HUES48 (cell line): ENCODE results near the gene CACNA1C.

Experiments used
- H3K27ac ChIP-seq: one replicate; pipeline ENCODE4 v1.7.0; 2013; ENCODE audit warnings: low read depth, low read length, inconsistent platforms
- H3K27me3 ChIP-seq: 2 replicates; pipeline ENCODE4 v1.6.1; 2013; ENCODE audit warnings: mild to moderate bottlenecking, low read length; ENCODE audit not compliant: control insufficient read depth, insufficient read depth
- H3K36me3 ChIP-seq: 2 replicates; pipeline ENCODE4 v1.6.1; 2013; ENCODE audit warnings: low read length; ENCODE audit not compliant: control insufficient read depth, insufficient read depth
- H3K4me1 ChIP-seq: 2 replicates; pipeline ENCODE4 v1.6.1; 2013; ENCODE audit warnings: mild to moderate bottlenecking, low read length; ENCODE audit not compliant: control insufficient read depth, insufficient read depth
- H3K4me3 ChIP-seq: 2 replicates; pipeline ENCODE4 v1.5.1; 2013; ENCODE audit warnings: mild to moderate bottlenecking, low read depth, low read length
- H3K9ac ChIP-seq: 2 replicates; pipeline ENCODE4 v1.6.1; 2013; ENCODE audit warnings: mild to moderate bottlenecking, low read depth, low read length, moderate library complexity
- H3K9me3 ChIP-seq: 2 replicates; pipeline ENCODE4 v1.6.1; 2013; ENCODE audit warnings: low read length; ENCODE audit not compliant: control insufficient read depth, insufficient read depth

The CACNA1C gene

DNA sequence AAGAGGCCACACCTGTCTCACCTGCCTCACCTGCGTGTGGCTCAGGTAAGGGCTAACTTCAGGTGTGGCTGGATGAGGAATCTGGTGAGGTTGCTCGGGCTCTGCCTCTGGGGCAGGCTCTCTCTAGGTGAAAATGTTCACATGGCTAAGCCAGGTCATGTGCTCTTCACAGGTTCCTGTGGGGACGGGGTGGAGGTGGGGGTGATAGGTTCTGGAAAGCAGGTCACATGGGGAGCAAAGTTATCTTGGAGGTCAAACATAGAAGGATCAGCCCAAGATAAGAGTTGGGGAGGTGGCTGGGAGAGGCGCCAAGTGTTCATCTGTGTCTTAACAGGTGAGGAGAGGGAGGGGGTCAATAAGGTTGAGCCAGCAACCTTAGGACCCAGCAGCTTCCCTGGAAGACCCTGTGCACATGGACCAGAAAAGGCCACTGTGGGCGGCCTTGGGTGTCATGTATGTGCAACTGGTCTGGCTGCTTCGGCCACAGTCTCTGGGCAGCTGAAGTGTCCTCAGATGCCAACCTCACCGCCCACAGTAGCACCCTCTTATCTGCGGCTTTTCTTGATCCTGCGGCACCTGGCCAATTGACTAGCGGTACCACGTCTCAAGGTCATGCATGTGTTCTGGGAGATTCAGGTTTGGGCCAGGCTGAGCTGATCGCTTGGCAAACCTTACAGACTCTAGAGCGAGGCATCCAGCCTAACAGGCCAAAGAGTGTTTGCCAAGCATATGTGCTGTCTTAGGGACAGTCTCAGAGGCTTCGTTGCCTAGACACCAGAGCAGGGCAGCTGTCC is 60.5 kb downstream of the CACNA1C start:
- Histone ChIP-seq H3K9me3 (no peaks in the 10 kb centered on the region), H3K27me3 (no peaks in the 10 kb centered on the region), H3K4me1 (no peaks in the 10 kb centered on the region), H3K27ac (no peak overlapping the region), H3K9ac (no peak overlapping the region), H3K4me3 (no peak overlapping the region), H3K36me3 (no peaks in the 10 kb centered on the region)

DNA sequence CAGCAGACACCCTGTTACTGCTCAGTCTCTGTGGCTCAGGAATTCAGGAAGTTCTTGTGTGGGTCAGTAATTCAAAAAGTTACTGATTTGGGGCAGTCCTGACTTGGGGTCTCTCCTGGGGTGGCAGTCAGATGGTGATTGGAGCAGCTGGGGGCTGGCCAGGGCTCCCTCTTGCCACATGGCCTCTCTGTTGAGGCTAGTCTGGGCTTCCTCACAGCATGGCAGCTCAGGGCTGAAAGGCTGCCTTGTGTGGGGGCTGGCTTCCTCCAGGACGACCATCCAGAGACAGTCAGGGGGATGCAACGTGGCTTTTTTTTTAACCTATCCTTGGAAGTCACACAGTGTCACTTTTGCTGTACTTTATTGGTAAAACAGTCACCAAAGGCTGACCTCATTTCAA is 61.3 kb downstream of the CACNA1C start:
- no peak overlapping the region for H3K27ac ChIP-seq
- no peak overlapping the region for H3K9ac ChIP-seq
- no peaks in the 10 kb centered on the region for H3K4me1 ChIP-seq
- H3K36me3 ChIP-seq = no peaks in the 10 kb centered on the region
- no peaks in the 10 kb centered on the region for H3K9me3 ChIP-seq
- H3K4me3 ChIP-seq = no peak overlapping the region
- no peaks in the 10 kb centered on the region for H3K27me3 ChIP-seq

DNA sequence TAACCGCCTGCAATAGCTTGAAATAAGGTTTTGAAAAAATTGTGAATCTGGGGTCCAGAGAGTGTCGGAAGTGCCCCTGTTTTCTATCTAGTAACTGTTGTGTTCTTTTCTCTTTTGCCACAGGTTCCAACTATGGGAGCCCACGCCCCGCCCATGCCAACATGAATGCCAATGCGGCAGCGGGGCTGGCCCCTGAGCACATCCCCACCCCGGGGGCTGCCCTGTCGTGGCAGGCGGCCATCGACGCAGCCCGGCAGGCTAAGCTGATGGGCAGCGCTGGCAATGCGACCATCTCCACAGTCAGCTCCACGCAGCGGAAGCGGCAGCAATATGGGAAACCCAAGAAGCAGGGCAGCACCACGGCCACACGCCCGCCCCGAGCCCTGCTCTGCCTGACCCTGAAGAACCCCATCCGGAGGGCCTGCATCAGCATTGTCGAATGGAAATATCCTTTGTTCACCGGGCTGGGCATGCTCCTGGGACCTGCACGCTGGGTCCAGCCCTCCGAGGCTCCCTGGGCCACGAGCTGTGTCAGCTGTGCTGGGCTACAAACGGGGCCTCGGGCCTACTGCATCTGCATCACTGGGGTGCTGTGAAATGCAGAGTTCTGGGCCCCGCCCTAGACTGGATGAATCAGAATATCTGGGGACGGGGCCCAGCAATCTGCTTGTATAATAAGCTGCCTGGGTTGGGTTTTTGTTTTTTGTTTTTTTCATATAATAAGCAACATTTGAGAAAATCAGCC is 62.5 kb downstream of the CACNA1C start:
- no peak overlapping the region for H3K9ac ChIP-seq
- no peaks in the 10 kb centered on the region for H3K9me3 ChIP-seq
- no peaks in the 10 kb centered on the region for H3K4me1 ChIP-seq
- H3K27ac ChIP-seq = no peak overlapping the region
- H3K27me3 ChIP-seq = no peaks in the 10 kb centered on the region
- H3K36me3 ChIP-seq = no peaks in the 10 kb centered on the region
- no peak overlapping the region for H3K4me3 ChIP-seq

- H3K9ac ChIP-seq = no peak overlapping the region
- no peak overlapping the region for H3K27ac ChIP-seq
- H3K27me3 ChIP-seq = no peaks in the 10 kb centered on the region
- no peaks in the 10 kb centered on the region for H3K36me3 ChIP-seq
- H3K4me3 ChIP-seq = no peak overlapping the region
- H3K4me1 ChIP-seq = no peaks in the 10 kb centered on the region
- H3K9me3 ChIP-seq = no peaks in the 10 kb centered on the region
These were observed 64.8 kb downstream of the CACNA1C start for GRCh38 chr12:2117541-2117940.

GRCh38 chr12:2118061-2118460 is 65.3 kb downstream of the CACNA1C start:
- Histone ChIP-seq H3K9ac (no peak overlapping the region), H3K9me3 (no peaks in the 10 kb centered on the region), H3K36me3 (no peaks in the 10 kb centered on the region), H3K27ac (no peak overlapping the region), H3K4me3 (no peak overlapping the region), H3K27me3 (no peaks in the 10 kb centered on the region), H3K4me1 (no peaks in the 10 kb centered on the region)

- Histone ChIP-seq H3K4me3 (no peak overlapping the region), H3K4me1 (no peaks in the 10 kb centered on the region), H3K36me3 (no peaks in the 10 kb centered on the region), H3K27ac (no peak overlapping the region), H3K27me3 (no peaks in the 10 kb centered on the region), H3K9me3 (no peaks in the 10 kb centered on the region), H3K9ac (no peak overlapping the region)
These were observed 65.9 kb downstream of the CACNA1C start for GRCh38 chr12:2118481-2119255.

GRCh38 chr12:2119266-2119665 is 66.5 kb downstream of the CACNA1C start:
- H3K27ac ChIP-seq = no peak overlapping the region
- H3K36me3 ChIP-seq = no peaks in the 10 kb centered on the region
- H3K4me3 ChIP-seq = no peak overlapping the region
- no peaks in the 10 kb centered on the region for H3K4me1 ChIP-seq
- no peak overlapping the region for H3K9ac ChIP-seq
- H3K9me3 ChIP-seq = no peaks in the 10 kb centered on the region
- H3K27me3 ChIP-seq = no peaks in the 10 kb centered on the region

DNA sequence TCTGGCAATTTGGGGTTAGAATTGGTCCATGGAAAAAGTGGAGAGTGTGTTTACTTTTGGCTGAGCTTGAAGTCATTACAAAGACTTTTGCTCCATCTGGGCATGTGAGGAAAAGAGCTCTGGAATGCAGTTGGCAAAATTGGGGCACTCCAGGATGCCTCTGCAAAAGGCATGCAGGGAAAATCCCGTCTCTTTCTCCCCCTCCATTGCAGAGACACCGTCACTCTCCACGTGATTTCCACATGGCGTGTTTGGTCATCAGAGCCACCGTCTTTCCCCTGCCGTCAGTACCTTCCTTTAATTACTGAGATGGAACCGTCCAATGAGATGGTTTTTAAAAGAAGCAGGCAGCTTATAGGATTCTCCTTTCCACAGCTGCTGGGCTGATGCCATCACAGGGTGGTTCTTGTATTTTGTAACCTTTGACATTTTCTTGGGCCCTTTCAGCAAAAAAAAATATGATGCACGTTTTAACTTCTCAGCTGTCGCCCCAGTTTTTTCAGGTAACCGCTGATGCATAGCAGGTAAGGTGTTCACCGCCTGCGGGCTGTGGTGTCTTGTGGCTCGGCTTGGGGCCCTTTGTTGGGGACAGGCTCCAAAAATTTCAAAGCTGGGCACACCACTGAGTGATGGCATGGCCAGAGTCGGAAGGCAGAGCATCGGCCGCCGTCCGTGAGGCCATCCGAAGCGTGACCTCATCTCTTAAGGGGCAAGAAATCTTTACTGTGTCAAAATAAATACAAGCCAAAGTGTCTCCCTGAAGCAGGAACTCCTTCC is 68.4 kb downstream of the CACNA1C start:
- no peaks in the 10 kb centered on the region for H3K9me3 ChIP-seq
- no peaks in the 10 kb centered on the region for H3K36me3 ChIP-seq
- H3K4me1 ChIP-seq = no peaks in the 10 kb centered on the region
- H3K9ac ChIP-seq = no peak overlapping the region
- no peaks in the 10 kb centered on the region for H3K27me3 ChIP-seq
- H3K4me3 ChIP-seq = no peak overlapping the region
- H3K27ac ChIP-seq = no peak overlapping the region

GRCh38 chr12:2124466-2125023 is 71.8 kb downstream of the CACNA1C start:
- H3K27ac ChIP-seq = no peak overlapping the region
- H3K9me3 ChIP-seq = no peaks in the 10 kb centered on the region
- no peak overlapping the region for H3K9ac ChIP-seq
- H3K36me3 ChIP-seq = no peaks in the 10 kb centered on the region
- no peak overlapping the region for H3K4me3 ChIP-seq
- no peaks in the 10 kb centered on the region for H3K27me3 ChIP-seq
- no peaks in the 10 kb centered on the region for H3K4me1 ChIP-seq
